Endodermal cell (in vitro differentiated cells): ENCODE results near the gene STK16. TPM values are rescaled to one million over a fixed set of nuclear protein-coding genes. Genes with fewer than 3 reads are reported as not detected.

Source experiments
- DNase-seq: peaks from one replicate; pipeline ENCODE4 v3.0.0-alpha.2; 2017
- H3K27ac ChIP-seq: 2 replicates; pipeline ENCODE4 v1.5.1; 2013; ENCODE audit warnings: mild to moderate bottlenecking, low read depth, low read length, moderate library complexity
- H3K27me3 ChIP-seq: 2 replicates; pipeline ENCODE4 v1.6.1; 2013; ENCODE audit warnings: mild to moderate bottlenecking, low read length, moderate library complexity; ENCODE audit not compliant: insufficient read depth, control insufficient read depth, poor library complexity, severe bottlenecking
- H3K36me3 ChIP-seq: 2 replicates; pipeline ENCODE4 v1.7.0; 2013; ENCODE audit warnings: mild to moderate bottlenecking, low read length, moderate library complexity; ENCODE audit not compliant: control insufficient read depth, insufficient read depth
- H3K4me1 ChIP-seq: one replicate; pipeline ENCODE4 v1.7.0; 2013; ENCODE audit warnings: low read length; ENCODE audit not compliant: control insufficient read depth, insufficient read depth
- H3K4me3 ChIP-seq: 2 replicates; pipeline ENCODE4 v1.5.1; 2013; ENCODE audit warnings: mild to moderate bottlenecking, low read length, moderate library complexity
- H3K9ac ChIP-seq: 2 replicates; pipeline ENCODE4 v1.6.1; 2013; ENCODE audit warnings: mild to moderate bottlenecking, low read length, moderate library complexity; ENCODE audit not compliant: poor library complexity, severe bottlenecking; ENCODE audit errors: extremely low read depth
- H3K9me3 ChIP-seq: 2 replicates; pipeline ENCODE4 v1.6.1; 2013; ENCODE audit warnings: mild to moderate bottlenecking, low read length, moderate library complexity; ENCODE audit not compliant: control insufficient read depth
- H3K27ac Mint-ChIP-seq: 2 replicates; pipeline ENCODE4 v1.8.0; 2020; ENCODE audit warnings: mixed read lengths
- H3K27me3 Mint-ChIP-seq: 2 replicates; pipeline ENCODE4 v1.8.0; 2021; ENCODE audit warnings: mild to moderate bottlenecking, mixed read lengths; ENCODE audit not compliant: insufficient read depth
- H3K36me3 Mint-ChIP-seq: 2 replicates; pipeline ENCODE4 v1.8.0; 2020; ENCODE audit warnings: low read depth, mixed read lengths
- H3K4me1 Mint-ChIP-seq: 2 replicates; pipeline ENCODE4 v1.8.0; 2020; ENCODE audit warnings: mixed read lengths
- H3K4me3 Mint-ChIP-seq: 2 replicates; pipeline ENCODE4 v1.8.0; 2020; ENCODE audit warnings: mild to moderate bottlenecking, moderate library complexity, mixed read lengths
- H3K9me3 Mint-ChIP-seq: 2 replicates; pipeline ENCODE4 v1.8.0; 2020; ENCODE audit warnings: mild to moderate bottlenecking, mixed read lengths
- WGBS, 2 experiments: methylation state at CpG; one replicate each; pipeline versions ENCODE4 v1.1.5 to v1.1.7; 2013; ENCODE audit warnings: missing lambda C conversion rate in 2 of 2, mixed read lengths in 1 of 2; ENCODE audit not compliant: insufficient coverage in 1 of 2, insufficient read length in 1 of 2; 5-methylcytosine and 5-hydroxymethylcytosine counted together
- total RNA-seq, 2 donors: library from RNA; stranded (reverse); fragmentation: NEBNext Ultra II Directional in 1 of 2; extraction: Animal tissue kit (Norgen Biotek cat#: 25700) in 1 of 2; gene quantifications; 2 replicates in 1 of 2; 3 replicates in 1 of 2; pipeline ENCODE4 v1.2.1, GENCODE V29; 2021
- TF ChIP-seq, protein P1 (sequence below): fragments of 200-600 bp; sonication (generic); conservative IDR thresholded peaks from 2 replicates; pipeline ENCODE4 v1.5.0; 2021; ENCODE audit warnings: antibody characterized with exemption, mild to moderate bottlenecking

The STK16 gene
- total RNA-seq, 2 donors from 2014 or later = 27.3 to 37.7 TPM

DNA sequence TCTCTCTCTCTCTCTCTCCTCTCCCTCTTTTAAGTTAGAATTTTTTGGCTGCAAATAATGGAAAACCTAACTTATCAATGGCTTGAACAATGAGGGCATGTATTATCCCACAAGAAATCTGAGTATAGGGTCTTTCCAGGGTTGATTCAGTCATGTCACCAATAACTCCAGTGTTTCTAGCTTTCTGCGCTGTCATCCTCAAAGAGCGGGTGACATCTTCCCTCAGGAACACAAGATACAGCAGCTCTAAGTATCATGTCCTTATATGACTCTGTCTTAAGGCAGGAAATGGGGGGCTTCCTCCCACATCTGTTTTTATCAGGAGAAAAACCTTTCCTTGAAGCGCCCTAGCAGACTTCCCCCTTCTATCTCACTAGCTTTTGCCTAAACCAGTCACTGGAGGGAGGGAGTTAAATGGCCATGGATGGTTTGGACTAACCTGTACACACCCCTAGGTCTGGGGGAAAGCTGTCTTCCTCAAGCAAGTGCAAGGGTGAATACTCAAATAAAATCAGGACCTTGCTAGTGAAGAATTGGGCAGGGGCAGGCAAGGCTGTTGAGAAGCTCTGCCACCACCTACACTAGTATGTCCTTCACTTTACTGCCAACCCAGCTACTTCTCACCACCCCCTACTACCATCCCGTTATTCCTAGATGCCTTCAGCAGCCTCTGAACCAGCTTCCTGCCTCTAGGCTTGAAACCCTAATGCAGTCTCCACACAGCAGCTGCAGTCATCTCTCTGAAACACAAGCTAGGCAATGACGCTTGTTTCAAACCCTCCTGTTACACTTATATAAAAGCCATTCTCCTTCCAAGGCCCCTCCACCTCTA is 16.0 kb downstream of the STK16 start:
- no peak overlapping the region for H3K27ac ChIP-seq
- no peak overlapping the region for H3K9ac ChIP-seq
- no peaks in the 10 kb centered on the region for H3K9me3 ChIP-seq
- H3K4me3 ChIP-seq = no peak overlapping the region
- peaks cover 27% of the 10 kb centered on the region for H3K27me3 ChIP-seq
- Mint-ChIP-seq H3K36me3 (no peaks in the 10 kb centered on the region), H3K4me3 (no peak overlapping the region), H3K9me3 (no peaks in the 10 kb centered on the region), H3K4me1 (no peaks in the 10 kb centered on the region), H3K27ac (no peak overlapping the region), H3K27me3 (peaks cover 52% of the 10 kb centered on the region)
- WGBS, 2 experiments = 79 to 82% methylated on average over 4 to 5 of the region's 5 CpGs
- DNase-seq = no peak
- TF ChIP-seq, protein P1, sequence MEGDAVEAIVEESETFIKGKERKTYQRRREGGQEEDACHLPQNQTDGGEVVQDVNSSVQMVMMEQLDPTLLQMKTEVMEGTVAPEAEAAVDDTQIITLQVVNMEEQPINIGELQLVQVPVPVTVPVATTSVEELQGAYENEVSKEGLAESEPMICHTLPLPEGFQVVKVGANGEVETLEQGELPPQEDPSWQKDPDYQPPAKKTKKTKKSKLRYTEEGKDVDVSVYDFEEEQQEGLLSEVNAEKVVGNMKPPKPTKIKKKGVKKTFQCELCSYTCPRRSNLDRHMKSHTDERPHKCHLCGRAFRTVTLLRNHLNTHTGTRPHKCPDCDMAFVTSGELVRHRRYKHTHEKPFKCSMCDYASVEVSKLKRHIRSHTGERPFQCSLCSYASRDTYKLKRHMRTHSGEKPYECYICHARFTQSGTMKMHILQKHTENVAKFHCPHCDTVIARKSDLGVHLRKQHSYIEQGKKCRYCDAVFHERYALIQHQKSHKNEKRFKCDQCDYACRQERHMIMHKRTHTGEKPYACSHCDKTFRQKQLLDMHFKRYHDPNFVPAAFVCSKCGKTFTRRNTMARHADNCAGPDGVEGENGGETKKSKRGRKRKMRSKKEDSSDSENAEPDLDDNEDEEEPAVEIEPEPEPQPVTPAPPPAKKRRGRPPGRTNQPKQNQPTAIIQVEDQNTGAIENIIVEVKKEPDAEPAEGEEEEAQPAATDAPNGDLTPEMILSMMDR = no peak
- no peaks in the 10 kb centered on the region for H3K36me3 ChIP-seq
- H3K4me1 ChIP-seq = no peaks in the 10 kb centered on the region

DNA sequence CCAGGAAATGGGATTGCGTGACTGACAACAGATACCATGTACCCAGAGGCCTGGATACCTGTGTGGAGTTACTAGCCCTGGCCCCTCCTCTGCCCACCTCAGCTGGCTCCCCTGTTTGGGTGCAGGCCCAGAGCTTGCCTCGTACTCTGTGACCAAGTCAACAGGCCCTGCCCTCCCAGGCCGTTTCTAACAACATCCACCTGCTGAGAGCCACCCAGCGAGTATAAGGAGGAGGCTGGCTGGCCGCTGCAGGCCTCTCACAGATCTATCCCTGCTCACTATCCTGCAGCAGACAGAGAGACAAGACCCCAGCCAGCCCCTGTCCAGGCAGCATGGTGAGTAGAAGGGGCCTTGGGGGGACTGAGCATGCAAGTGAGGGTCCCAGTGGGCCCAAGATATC is 21.0 kb downstream of the STK16 start:
- Mint-ChIP-seq H3K36me3 (no peaks in the 10 kb centered on the region), H3K27ac (no peak overlapping the region), H3K9me3 (no peaks in the 10 kb centered on the region), H3K4me1 (no peaks in the 10 kb centered on the region), H3K4me3 (no peak overlapping the region), H3K27me3 (peaks cover 37% of the 10 kb centered on the region)
- Histone ChIP-seq H3K36me3 (no peaks in the 10 kb centered on the region), H3K4me3 (no peak overlapping the region), H3K27ac (no peak overlapping the region), H3K4me1 (no peaks in the 10 kb centered on the region), H3K9me3 (no peaks in the 10 kb centered on the region), H3K27me3 (peaks cover 9% of the 10 kb centered on the region), H3K9ac (no peak overlapping the region)
- WGBS, 2 experiments = 71 to 74% methylated on average over 2 to 5 of the region's 5 CpGs
- no peak for DNase-seq
- TF ChIP-seq, protein P1 = no peak

DNA sequence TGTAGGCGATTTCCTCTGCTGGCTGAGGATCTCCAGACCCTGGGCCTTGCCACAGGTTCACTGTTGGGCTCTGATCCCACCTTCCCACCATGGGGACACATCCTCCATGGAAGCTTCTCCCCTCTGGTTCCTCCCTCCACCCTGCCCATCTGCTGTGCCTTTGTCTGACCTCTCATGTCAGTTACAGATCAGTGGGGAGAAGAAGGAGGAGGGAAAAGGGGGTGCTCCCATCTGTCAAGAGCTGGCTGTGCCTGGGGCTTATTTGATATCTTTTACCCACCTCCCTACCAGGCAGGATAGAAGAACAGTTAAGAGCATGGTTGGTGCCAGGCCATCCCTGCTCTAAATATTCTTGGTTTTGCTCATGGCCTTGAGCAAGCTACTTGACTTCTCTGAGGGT is 21.6 kb downstream of the STK16 start:
- TF ChIP-seq, protein P1 = no peak
- Histone ChIP-seq H3K27ac (no peak overlapping the region), H3K9ac (no peak overlapping the region), H3K9me3 (no peaks in the 10 kb centered on the region), H3K4me3 (no peak overlapping the region), H3K36me3 (no peaks in the 10 kb centered on the region), H3K27me3 (peaks cover 5% of the 10 kb centered on the region), H3K4me1 (no peaks in the 10 kb centered on the region)
- H3K4me3 Mint-ChIP-seq = no peak overlapping the region
- H3K27me3 Mint-ChIP-seq = peaks cover 36% of the 10 kb centered on the region
- no peak overlapping the region for H3K27ac Mint-ChIP-seq
- no peaks in the 10 kb centered on the region for H3K36me3 Mint-ChIP-seq
- 75 to 83% methylated on average over 1 of the region's 1 CpG for WGBS, 2 experiments
- no peaks in the 10 kb centered on the region for H3K9me3 Mint-ChIP-seq
- H3K4me1 Mint-ChIP-seq = no peaks in the 10 kb centered on the region
- no peak for DNase-seq
